Mammary microvascular endothelial cell (primary cell): ENCODE data around the gene DLG2. TPM values are rescaled to one million over a fixed set of nuclear protein-coding genes. Genes with fewer than 3 reads are reported as not detected.

Source experiments
- total RNA-seq: library from RNA; depleted of rRNA; stranded (reverse); fragments of >200 nt; gene quantifications from 2 replicates; pipeline ENCODE4 v1.2.3, GENCODE V29; 2015

DLG2 gene
- 0.20 TPM in 2 replicates for total RNA-seq

DNA sequence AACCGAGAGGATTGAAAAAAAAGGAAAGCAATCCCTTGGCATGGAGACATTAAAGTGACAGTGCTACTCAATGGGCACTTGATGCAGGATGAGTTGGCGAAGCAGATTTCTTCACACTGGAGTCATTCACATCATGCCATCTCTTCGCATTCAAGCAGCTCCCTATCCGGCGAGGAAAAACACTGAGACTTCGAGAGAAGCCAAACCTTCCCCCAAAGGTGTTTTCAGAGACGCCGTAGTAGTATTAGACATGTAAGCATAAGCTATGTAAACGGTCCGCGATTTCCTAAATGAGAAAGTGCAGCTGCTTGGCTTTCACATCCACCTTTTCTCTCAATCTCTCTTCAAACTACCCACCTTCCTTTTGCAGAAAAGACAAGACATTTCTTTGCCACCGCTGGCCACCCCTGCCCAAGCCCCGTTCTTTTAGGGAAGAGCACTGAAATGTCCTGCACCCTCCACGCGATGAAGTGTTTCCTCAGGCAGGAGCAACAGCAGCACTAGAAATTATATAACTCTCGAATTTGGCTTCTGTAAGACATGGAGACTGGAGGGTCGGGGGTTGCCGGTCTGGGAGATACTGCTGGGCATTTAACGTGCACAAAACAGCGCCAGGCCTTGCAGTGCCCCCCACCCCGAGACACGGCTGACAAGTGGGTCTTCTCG lies at the start of gene DLG2:
Gene DLG2 (minus strand): TSS at position 13 of the 666 bp plus-strand sequence.

GRCh38 chr11:85664615-85665481 lies 37.7 kb upstream of the DLG2 start, which contains the start of gene CREBZF:
CREBZF (minus strand) TSS chr11:85665129; CDS start chr11:85664875, 254 bp downstream.

GRCh38 chr11:85647604-85648299 lies 20.6 kb upstream of the DLG2 start, which contains the start of gene TMEM126A:
TMEM126A (plus strand) TSS chr11:85647967; CDS start chr11:85650256, 2,289 bp downstream.

GRCh38 chr11:85627998-85628770 lies 1.0 kb upstream of the DLG2 start, which contains the start of gene TMEM126B:
TMEM126B (plus strand) TSS chr11:85628593; CDS start chr11:85628608, 15 bp downstream.

Other genes with a start within 250 kb of the DLG2 start
- 74.3 and 82.7 TPM in 2 replicates for gene TMEM126B, start 1.2 kb upstream of the DLG2 start, total RNA-seq
- gene TMEM126A, start 20.6 kb upstream of the DLG2 start, total RNA-seq, result 48.5 and 64.0 TPM in 2 replicates
- gene CREBZF, start 37.8 kb upstream of the DLG2 start, total RNA-seq, result 9.4 and 12.7 TPM in 2 replicates
- gene CCDC89, start 58.9 kb upstream of the DLG2 start, total RNA-seq, result 0.10 and 0.13 TPM in 2 replicates
- gene SYTL2, start 183.8 kb upstream of the DLG2 start, total RNA-seq, result 2.0 and 6.7 TPM in 2 replicates
- not detected in 2 replicates for gene CCDC83, start 228.0 kb upstream of the DLG2 start, total RNA-seq